CD4-positive, alpha-beta T cell treated with Interleukin-4 for 4 hours (primary cell): ENCODE measurements around the gene FOXL3.

ENCODE experiments used
- DNase-seq: peaks from one replicate; pipeline ENCODE4 v3.0.0-alpha.2; 2020

The FOXL3 gene

DNA sequence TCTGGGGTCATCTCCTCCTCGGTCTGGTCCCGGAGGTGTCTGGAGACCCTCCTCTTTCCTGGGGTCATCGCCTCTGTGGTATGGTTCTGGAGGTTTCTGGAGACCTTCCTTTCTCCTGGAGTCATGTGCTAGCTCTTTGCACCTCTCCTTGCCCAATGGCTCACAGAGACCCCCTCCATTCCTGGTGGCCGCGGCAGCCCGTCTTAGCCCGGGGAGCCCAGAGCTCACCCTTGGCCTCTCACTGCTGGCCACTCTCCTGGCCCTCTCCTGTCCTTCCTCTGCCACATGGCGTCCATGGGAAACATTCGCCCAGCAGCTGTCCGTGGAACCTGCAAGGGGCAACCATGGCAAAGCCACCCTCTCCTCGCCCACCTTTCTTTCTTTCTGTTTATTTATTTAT, 20.2 kb upstream of the FOXL3 start:
- no peak for DNase-seq

DNA sequence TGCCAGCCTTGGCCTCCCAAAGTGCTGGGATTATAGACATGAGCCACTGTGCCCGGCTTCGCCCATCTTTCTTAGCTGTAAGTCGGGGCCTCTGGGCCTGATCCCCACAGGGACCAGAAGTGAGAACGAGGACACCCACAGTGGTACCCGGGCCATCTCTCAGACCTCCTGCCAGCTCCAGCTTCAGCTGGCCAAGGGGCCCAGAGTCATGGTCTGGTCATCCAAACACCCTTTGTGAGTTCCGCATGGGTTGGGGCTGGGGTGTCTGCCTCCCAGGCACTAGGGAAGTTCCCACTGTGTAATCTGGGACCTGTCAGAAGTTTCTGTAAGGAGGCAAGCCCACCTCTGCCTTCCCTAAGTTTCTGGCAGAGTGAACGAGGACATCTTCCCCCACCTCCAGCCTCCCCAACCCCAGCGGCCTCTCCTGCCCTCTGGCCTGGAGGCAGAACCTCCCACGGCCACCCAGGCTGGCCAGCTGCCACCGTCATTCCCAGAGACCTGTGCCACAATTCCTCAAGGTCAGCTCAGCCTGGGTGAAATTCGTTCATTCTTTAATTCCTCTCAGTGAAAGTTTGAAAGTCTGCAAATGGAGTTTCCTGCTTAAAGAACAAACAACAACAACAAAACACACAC, 19.5 kb upstream of the FOXL3 start:
- no peak for DNase-seq

DNA sequence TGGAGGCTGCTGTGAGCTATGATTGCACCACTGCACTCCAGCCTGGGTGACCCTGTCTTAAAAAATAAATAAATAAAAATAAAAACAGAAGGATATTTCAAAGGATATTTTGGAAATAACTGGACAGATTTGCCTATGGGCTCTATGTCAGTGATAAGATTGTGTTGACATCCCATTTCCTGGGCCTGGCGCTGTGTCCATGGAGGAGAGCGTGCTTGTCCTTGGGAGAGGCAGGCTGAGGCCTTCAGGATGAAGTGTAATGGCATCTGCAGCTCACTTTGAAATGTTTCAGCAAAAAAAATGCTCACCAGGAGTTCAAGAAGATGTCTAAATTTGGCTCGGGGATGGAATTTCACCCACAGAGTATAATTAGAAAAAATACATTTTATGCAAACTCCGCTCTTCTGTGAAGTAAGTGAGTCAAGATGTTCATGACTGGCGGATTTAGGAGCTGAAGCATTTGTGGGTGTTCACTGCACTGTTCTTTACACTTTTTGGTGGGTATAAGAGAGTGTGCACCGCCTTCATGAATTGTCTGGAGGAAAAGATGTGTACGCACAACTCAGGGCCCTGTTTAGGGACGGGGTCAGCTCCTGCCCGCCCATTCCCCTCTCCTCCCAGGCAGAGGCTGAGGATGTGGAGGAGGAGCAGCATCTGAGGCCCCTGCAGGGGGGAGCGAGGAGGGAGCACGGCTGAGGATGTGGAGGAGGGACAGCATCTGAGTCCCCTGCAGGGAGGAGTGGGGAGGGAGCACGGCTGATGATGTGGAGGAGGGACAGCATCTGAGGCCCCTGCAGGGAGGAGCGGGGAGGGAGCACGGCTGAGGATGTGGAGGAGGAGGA, 18.5 kb upstream of the FOXL3 start:
- no peak for DNase-seq

DNA sequence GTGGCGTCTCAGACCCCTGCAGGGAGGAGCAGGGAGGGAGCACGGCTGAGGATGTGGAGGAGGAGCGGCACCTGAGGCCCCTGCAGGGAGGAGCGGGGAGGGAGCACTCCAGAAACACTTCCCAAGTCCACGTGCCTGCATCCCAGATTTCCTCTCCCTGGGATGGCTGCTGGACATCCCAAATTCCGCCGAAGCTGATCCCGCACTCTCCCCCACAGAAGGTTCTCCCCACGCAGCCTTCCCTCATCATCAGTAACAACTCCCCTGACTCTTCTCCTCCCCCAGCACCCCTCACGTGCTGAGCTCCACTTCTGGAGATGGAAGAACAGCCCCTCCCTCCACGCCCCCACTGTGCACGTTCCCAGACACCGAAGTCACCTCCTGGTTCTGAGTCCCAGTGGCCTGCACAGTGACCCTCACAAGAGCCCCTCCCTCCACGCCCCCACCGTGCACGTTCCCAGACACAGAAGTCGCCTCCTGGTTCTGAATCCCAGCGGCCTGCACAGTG, 17.8 kb upstream of the FOXL3 start:
- DNase-seq = no peak

DNA sequence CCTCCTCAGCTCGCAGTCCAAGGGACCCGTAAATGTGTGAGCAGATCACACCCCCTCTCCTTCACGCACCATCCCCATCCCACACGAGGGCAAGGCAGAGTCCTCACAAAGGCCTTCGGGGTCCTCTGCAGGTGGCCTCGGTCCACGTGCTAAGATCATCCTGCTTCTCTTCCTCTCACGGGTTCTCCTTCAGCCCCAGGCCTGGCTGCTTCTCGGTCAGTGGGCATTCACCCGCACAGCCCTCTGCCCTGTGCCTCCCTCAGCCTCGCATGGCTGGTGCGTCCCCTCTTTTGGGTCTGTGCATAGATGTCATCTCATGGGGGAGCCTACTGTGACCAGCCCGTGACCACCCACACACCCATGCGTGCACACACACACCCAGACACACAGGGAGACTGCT, 17.3 kb upstream of the FOXL3 start:
- no peak for DNase-seq

DNA sequence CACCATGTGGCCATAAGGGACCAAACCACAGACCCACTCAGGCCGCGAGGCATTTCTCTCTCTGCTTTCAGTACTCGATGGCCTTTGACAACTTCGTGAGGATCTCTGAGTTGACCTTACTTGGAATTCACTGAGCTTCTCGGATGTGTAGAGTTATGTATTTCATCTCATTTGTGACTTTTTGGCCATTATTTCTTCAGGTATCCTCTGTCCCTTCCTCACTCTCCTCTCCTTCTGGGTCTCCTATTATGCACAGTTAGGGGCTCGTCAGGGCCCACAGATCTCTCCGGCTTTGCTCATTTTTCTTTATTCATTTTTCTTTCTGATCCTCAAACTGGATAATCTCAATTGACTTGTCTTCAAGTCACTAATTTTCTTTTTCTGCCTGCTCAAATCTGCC, 16.6 kb upstream of the FOXL3 start:
- no peak for DNase-seq

DNA sequence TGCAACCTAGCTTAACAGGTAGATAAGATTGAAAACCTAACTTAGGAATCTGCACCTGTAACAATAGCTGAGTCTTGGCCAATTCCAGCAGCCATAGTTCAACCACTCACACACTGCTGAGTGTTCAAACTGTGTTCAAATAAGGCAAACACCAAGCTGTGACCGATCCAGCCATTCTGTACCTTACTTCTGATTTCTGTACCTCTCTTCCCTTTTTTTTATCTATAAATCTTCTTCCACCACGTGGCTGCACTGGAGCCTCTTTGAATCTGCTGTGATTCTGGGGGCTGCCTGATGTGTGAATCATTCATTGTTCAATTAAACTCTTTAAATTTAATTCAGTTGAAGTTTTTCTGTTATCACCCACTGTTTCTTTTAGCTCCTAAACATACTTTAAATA, 15.7 kb upstream of the FOXL3 start:
- DNase-seq = no peak

DNA sequence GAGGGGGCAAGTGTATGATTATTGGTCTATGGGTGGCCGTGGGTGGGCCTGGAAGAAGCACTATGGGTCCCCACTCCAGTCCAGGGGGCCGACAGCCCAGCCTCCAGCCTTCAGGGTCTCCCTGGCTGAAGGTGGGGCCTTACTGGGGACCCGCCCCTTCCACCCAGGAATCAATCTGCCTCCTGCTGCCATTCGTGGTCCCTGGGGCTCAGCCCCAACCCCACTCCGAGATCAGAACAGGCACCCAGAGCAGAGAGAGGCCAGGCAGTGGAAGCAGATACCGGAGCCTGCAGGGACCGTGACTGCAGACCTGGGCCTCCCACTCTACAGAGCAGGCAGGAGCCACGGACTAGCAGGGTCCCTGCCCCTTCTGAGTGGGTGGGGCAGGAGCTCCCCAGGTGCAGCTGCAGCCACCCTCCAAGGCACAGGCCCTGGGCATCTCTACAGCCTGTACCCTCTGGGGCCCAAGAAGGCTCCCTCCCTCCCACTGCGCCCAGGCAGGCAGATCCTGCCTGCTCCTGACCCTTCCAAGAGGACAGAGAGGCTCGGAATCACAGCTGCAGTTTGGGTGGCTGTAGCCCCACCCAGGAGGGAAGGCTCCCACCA, 13.6 kb upstream of the FOXL3 start:
- DNase-seq = no peak

DNA sequence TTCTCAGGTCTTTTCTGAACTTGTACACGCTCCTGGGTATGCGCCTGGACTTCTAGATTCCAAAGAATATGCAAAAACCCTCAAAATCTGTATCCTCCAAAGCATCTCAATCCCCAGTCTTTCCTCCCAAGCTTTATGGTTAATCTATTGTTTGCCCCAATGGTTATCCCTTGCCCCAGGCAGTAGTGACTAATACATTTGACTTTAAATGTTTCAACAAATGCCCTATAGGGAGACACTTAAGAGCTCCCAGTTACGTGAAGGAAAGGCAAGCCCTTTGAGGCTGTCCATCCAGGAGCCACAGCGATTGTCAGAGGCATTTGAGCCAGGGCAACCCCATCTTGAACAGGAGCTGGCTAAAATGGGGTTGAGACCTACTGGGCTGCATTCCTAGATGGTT, 12.7 kb upstream of the FOXL3 start:
- no peak for DNase-seq

DNA sequence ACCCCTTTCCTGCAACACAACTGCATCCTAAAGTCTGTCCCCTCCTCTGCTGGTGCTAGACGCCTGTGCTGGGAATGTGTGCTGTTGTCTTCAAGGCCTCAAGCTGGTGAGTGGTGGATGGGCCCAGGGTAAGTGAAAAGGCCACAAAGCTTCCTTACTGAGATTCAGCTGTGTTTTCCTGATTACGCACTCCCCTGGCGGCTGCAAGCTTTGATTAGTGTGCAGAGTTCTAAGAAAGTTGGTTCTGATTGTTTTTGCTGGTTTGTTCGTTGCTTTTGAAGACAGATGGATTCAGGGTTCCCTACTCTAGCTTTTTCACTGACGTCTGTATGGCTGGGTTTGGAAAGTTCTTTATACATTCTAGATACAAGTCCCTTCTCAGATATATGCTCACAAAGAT, 11.9 kb upstream of the FOXL3 start:
- no peak for DNase-seq

DNA sequence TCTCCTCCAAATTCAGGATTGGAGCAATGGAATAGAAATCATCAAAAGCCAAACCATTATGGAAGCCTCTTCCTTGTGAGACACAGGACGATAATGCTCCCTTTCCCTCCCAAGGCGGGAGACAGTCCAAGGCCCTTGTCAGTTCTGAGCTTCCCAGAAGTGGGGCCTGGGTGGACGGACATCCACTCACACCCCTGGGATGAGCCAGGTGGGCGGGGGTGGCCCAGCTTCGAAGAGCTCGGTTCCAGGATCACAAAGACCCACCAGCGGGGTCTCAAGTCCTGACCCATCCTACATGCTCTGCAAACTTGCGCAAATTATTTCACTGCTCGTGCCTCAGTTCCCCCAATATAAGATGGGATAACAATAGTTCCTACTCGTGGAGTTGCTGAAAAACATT, 10.1 kb upstream of the FOXL3 start:
- no peak for DNase-seq

DNA sequence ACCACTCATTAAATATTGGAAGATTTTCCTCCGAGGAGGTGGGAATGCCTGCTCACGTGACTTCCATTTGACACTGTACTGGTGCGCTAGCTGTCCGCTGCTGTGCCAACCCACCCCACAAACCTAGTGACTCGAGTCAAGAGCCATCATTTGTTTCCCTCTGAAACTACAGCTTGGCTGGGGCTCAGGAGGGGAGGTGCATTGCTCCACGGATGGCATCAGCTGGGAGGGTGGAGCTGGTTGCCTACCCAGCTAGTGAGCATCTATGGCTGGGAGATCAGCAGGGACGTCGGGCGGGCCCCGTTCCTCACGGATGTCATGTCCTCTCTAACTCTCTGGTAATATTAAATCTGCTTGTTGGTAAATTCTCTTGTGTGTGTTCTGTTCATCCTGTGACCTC, 9.5 kb upstream of the FOXL3 start:
- no peak for DNase-seq

DNA sequence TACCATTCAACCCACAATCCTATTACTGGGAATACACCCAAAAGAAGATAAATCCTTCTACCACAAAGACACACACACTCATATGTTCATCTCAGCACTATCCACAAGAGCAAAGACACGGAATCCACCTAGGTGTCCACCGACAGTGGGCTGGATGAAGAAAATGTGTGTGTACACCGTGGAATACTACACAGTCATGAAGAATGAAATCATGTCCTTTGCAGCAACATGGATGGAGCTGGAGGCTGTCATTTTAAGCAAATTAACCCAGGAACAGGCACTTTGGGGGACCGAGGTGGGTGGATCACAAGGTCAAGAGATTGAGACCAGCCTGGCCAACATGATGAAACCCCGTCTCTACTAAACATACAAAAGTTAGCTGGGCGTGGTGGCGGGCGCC, 8.3 kb upstream of the FOXL3 start:
- no peak for DNase-seq

DNA sequence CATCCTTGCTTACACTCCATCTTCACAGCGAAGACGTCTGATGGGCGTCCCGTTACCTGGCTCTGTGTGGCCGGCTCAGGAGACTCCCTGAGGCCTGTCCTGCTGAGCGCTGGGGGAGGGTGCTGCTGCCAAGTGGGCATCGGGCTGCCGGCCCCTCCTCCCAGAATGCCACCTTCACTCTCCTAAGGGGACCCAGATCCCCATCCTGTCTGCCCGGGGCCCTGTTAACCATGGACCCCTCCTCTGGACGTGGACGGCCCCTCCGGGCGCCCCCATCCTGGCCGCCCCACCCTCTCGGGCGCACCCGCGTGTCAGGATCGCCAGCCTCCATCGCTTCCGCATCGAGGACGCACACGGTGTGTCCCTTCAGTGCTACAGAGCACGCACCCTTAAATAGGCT, 7.3 kb upstream of the FOXL3 start:
- no peak for DNase-seq

DNA sequence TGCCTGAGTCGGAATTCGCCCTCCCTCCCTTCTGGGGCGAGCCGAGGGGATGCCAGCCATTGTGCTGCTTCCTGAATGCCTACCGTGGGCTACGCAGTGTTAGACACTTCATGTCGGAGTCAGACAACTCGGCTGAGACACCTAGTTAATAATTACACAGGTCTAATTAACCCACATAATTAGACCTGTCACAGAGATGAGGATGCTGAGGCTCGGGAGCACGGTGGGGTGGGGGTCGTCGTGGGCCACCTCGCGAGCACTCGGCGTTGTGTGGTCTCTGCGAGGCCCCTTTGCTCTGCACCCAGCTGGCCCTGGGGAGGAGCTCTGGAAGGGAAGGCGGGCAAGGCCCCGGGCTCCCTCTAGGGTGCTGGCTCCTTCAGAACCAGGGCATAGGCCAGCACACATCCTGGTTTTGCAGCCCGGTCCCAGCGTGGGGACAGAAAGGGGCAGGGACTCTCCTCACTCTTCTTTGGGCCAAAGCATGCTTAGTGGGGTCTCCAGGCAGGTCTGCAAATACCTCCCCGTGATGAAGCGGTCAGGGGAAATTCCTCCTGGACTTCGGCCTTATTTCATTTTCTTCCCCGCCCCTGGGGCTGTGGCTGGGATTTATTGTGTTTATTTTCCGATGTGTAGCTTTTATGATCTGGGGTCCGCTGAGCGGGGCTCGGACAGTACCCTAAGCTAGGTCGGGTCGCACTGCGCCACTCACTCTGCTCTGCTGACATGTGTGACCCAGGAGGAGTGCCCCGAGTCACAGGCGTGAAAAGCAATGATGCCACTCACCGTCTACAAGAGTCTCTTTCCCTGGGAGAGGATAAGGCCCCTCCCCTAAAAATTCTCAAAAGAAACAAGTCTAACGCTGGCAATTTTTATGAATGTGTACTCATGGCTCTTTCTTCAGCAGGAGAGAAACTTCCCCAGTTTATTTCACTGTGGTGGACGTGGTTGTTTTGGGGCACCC, 4.9 kb upstream of the FOXL3 start:
- DNase-seq = no peak

DNA sequence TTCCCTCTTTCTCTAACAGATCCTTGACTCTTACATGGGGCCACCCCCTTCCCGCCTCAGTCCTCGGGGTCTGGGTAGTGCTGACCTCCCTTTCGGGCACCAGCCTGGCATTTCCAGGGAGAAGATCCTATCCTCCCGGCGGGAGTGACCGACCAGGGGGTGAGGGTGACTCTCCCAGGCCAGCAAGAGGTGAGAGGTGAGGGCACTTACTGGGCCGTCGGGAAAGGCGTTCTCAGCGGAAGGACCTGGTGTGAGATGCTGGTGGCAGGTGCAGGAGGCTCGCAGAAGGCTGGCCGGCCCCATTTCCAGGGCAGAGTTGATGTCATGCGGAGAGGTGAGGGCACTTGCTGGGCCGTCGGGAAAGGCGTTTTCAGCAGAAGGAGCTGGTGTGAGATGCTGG, 4.2 kb upstream of the FOXL3 start:
- DNase-seq = no peak

DNA sequence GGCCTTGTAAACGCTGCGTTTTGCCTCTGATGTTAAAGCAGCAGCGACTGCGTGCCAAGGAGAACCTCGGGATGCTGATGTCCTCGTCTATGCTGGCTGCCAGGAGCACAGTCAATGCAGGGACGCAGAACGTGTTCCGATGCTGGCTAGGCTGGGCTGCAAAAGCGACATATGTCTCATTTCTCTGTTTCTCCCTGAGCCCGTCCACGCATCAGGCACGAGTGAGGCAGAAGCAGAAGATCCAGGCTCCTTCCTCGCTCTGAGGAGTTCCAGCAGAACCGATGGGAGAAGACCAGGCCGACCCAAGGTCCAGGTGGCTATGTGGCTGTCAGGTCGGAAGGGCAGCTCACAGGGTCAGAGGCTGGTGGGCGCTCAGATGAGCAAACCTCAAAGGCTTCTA, 3.7 kb upstream of the FOXL3 start:
- DNase-seq = no peak

DNA sequence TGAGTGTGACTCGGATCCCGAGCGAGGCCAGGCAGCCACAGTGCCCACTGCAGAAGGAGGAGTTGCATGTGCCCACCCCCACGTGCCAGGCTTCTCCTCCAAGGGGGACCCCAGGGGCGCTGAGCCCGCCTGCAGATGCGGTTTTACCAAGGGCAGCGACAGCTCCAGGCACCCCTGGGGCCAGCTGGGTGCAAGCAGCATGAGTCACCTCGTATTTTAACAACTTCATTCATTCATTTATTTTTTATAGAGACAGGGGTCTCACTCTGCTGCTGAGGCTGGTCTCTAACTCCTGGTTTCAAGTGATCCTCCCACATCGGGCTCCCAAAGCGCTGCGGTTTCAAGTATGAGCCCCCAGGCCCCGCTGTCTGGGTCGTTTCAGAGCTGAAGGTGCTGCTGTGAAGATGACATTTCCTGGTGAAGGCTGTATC, 1.3 kb upstream of the FOXL3 start:
- DNase-seq = no peak

DNA sequence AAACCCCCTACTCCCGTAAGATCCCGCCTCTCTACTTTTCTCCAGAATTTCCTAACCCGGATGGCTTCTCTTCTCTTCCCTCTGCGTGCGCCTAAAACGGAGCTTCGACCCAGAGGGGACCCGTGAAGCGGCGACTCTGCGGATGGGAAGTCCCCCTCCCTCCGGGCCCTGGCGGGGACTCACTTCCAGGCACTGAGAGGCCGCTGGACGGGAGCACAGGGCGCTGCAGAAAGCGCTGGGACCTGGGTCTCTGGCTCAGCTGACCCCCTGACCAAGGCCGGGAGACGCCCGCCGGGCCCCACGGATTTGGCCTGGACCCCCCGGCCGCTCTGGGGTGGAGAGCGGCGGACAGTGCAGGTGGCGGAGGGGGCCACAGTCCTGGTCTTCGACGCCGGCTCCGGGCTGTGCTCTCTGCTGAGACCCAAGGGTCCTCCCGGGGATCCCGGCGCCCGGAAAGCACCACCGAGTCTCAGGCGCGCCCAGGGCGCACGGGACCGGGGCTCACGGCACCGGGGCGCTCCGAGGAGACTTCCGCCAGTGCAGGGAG, 688 bp upstream of the FOXL3 start:
- DNase-seq = no peak

DNA sequence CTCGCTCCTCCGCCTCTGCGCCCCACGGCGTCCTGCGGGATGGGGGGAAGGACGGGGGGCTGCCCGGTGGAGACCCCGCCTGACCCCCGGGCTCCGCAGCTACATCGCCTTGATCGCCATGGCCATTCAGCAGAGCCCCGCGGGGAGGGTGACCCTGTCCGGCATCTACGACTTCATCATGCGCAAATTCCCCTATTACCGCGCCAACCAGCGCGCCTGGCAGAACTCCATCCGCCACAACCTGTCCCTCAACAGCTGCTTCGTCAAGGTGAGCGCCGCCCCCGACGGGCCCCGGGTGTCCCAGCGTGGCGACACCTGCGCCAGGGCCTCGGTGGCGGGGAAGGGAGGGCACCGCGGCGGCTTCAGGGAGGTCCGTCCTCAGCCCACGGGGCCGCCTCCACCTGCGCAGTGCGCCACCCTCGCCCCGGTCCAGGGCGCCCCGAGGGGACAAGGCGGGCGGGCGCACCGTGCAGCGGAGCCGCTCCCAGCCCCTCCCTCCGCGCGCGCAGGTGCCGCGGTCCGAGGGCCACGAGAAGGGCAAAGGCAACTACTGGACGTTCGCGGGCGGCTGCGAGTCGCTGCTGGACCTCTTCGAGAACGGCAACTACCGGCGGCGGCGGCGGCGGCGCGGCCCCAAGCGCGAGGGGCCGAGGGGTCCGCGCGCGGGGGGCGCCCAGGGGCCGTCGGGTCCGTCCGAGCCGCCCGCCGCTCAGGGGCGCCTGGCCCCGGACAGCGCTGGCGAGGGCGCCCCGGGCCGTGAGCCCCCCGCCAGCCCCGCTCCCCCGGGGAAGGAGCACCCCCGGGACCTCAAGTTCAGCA, 793 bp downstream of the FOXL3 start:
- no peak for DNase-seq

DNA sequence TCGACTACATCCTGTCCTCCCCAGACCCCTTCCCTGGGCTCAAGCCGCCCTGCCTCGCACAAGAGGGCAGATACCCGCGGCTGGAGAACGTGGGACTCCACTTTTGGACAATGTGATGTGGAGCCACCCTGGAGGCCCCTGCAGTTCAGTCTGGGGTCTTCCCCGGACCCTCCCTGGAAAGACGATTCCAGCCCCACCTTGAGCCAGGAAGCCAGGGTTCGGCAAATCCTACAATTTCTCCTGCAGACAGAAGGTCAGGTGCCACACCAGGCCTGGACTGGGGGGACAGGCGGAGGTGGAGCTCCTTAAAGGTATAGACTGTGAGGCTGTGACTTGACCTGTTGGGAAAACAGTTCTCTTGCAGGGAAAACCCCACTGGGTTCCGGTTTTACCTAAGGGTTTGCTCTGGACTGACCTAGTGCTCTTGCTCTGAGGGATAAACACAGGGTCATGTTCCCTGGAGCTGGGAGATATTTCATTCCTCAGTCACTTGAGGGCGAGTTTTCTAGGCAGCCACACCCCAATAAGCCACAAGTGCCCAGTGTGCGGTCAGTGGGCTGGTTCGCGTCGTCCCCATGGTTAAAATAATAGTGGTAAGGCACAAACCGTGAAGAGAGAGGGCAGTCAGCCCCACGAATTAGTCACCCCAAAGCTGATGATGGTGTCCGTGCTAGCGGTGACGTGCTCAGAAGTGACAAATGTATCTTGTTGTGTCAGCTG, 1.6 kb downstream of the FOXL3 start:
- DNase-seq = no peak
